Ovary (tissue), 3 donors: ENCODE data around the gene ADPRM.

Experiments used
- CTCF ChIP-seq, 3 donors: fragments of 450-650 bp in 2 of 3; fragments of 200-600 bp in 1 of 3; IDR thresholded peaks; one replicate each; pipeline versions ENCODE4 v1.5.1 to v1.8.0; 2016 to 2022; ENCODE audit warnings: antibody characterized with exemption in 3 of 3, mild to moderate bottlenecking in 1 of 3
- POLR2A ChIP-seq: fragments of 450-650 bp; IDR thresholded peaks from one replicate; pipeline ENCODE4 v1.6.1; 2017; ENCODE audit warnings: antibody characterized with exemption, mild to moderate bottlenecking, moderate library complexity
- donor health status: DM: no; HTN: no; CAD: no.

- no peak for TF ChIP-seq CTCF (IDR thresholded peaks at IDR 0.05)
- no peak for TF ChIP-seq POLR2A
Measured at GRCh38 chr17:10657879-10658278, 39.5 kb upstream of the ADPRM start.
